Stimulated activated memory B cell treated with anti-CD40 and anti-IgM and Interleukin-4, amounts not matched to agents 10 μg/mL and 1 μg/mL and 100 μg/mL, for 72 hours (primary cell): ENCODE data around the gene SUMO1.

Experiments
- ATAC-seq: fragments of 150-1000 bp; cut with Tn5 transposase; 2 replicates; pipeline ENCODE4 v1.10.0; 2021
- H3K27ac Mint-ChIP-seq: one replicate; pipeline ENCODE4 v1.8.0; 2022; ENCODE audit warnings: mild to moderate bottlenecking, mixed read lengths
- H3K27me3 Mint-ChIP-seq: one replicate; pipeline ENCODE4 v1.8.0; 2022; ENCODE audit warnings: mixed read lengths
- H3K36me3 Mint-ChIP-seq: one replicate; pipeline ENCODE4 v1.8.0; 2022; ENCODE audit warnings: mixed read lengths
- H3K4me1 Mint-ChIP-seq: one replicate; pipeline ENCODE4 v1.8.0; 2022; ENCODE audit warnings: mixed read lengths
- H3K4me3 Mint-ChIP-seq: one replicate; pipeline ENCODE4 v1.8.0; 2022; ENCODE audit warnings: mild to moderate bottlenecking, moderate library complexity, mixed read lengths
- H3K9me3 Mint-ChIP-seq: one replicate; pipeline ENCODE4 v1.8.0; 2022; ENCODE audit warnings: mixed read lengths

Gene SUMO1

GRCh38 chr2:202172439-202173211 is 65.8 kb downstream of the SUMO1 start:
- H3K4me3 Mint-ChIP-seq: peak overlapping the region; percentile 38
- peak; percentile 55 for ATAC-seq
- peaks cover 17% of the 10 kb centered on the region for H3K27me3 Mint-ChIP-seq
- H3K9me3 Mint-ChIP-seq: no peaks in the 10 kb centered on the region
- H3K4me1 Mint-ChIP-seq: peaks cover 22% of the 10 kb centered on the region
- peak overlapping the region; percentile 81 for H3K27ac Mint-ChIP-seq
- H3K36me3 Mint-ChIP-seq: no peaks in the 10 kb centered on the region

- H3K9me3 Mint-ChIP-seq: no peaks in the 10 kb centered on the region
- no peaks in the 10 kb centered on the region for H3K36me3 Mint-ChIP-seq
- no peak for ATAC-seq
- H3K27me3 Mint-ChIP-seq: peaks cover 17% of the 10 kb centered on the region
- H3K4me1 Mint-ChIP-seq: peaks cover 22% of the 10 kb centered on the region
- no peak overlapping the region for H3K27ac Mint-ChIP-seq
- H3K4me3 Mint-ChIP-seq: no peak overlapping the region
Observed at GRCh38 chr2:202171241-202171825, 67.1 kb downstream of the SUMO1 start.

GRCh38 chr2:202169832-202170424 is 68.5 kb downstream of the SUMO1 start:
- Mint-ChIP-seq H3K27ac (no peak overlapping the region), H3K4me1 (peaks cover 22% of the 10 kb centered on the region), H3K27me3 (peaks cover 17% of the 10 kb centered on the region), H3K4me3 (no peak overlapping the region), H3K36me3 (no peaks in the 10 kb centered on the region), H3K9me3 (no peaks in the 10 kb centered on the region)
- no peak for ATAC-seq

GRCh38 chr2:202169131-202169530 is 69.3 kb downstream of the SUMO1 start:
- H3K4me3 Mint-ChIP-seq: no peak overlapping the region
- H3K9me3 Mint-ChIP-seq: no peaks in the 10 kb centered on the region
- H3K36me3 Mint-ChIP-seq: no peaks in the 10 kb centered on the region
- H3K4me1 Mint-ChIP-seq: peaks cover 22% of the 10 kb centered on the region
- ATAC-seq: no peak
- H3K27ac Mint-ChIP-seq: no peak overlapping the region
- peaks cover 17% of the 10 kb centered on the region for H3K27me3 Mint-ChIP-seq

GRCh38 chr2:202165945-202166344 is 72.5 kb downstream of the SUMO1 start:
- Mint-ChIP-seq H3K36me3 (no peaks in the 10 kb centered on the region), H3K9me3 (no peaks in the 10 kb centered on the region), H3K4me3 (no peak overlapping the region), H3K27ac (no peak overlapping the region), H3K27me3 (peaks cover 10% of the 10 kb centered on the region), H3K4me1 (peaks cover 3% of the 10 kb centered on the region)
- no peak for ATAC-seq

- Mint-ChIP-seq H3K9me3 (no peaks in the 10 kb centered on the region), H3K27ac (no peak overlapping the region), H3K4me3 (no peak overlapping the region), H3K4me1 (no peaks in the 10 kb centered on the region), H3K27me3 (peaks cover 3% of the 10 kb centered on the region), H3K36me3 (no peaks in the 10 kb centered on the region)
- no peak for ATAC-seq
Observed at GRCh38 chr2:202165208-202165607, 73.2 kb downstream of the SUMO1 start.

- no peak for ATAC-seq
Observed at GRCh38 chr2:202164411-202164810, 74.0 kb downstream of the SUMO1 start.

GRCh38 chr2:202161151-202161835 is 77.1 kb downstream of the SUMO1 start:
- Mint-ChIP-seq H3K4me1 (no peaks in the 10 kb centered on the region), H3K9me3 (no peaks in the 10 kb centered on the region), H3K4me3 (no peak overlapping the region), H3K27me3 (no peaks in the 10 kb centered on the region), H3K36me3 (no peaks in the 10 kb centered on the region), H3K27ac (no peak overlapping the region)
- no peak for ATAC-seq

More at GRCh38 chr2:202164411-202164810, 74.0 kb downstream of the SUMO1 start:
- Mint-ChIP-seq H3K27ac (no peak overlapping the region), H3K27me3 (no peaks in the 10 kb centered on the region), H3K4me1 (no peaks in the 10 kb centered on the region), H3K9me3 (no peaks in the 10 kb centered on the region), H3K36me3 (no peaks in the 10 kb centered on the region), H3K4me3 (no peak overlapping the region)

GRCh38 chr2:202158796-202159195 is 79.6 kb downstream of the SUMO1 start:
- Mint-ChIP-seq H3K4me1 (no peaks in the 10 kb centered on the region), H3K27me3 (peaks cover 9% of the 10 kb centered on the region), H3K27ac (no peak overlapping the region), H3K4me3 (no peak overlapping the region), H3K36me3 (no peaks in the 10 kb centered on the region), H3K9me3 (no peaks in the 10 kb centered on the region)
- ATAC-seq: no peak

- Mint-ChIP-seq H3K4me3 (no peak overlapping the region), H3K27ac (no peak overlapping the region), H3K4me1 (no peaks in the 10 kb centered on the region), H3K27me3 (peaks cover 9% of the 10 kb centered on the region), H3K9me3 (no peaks in the 10 kb centered on the region), H3K36me3 (no peaks in the 10 kb centered on the region)
- ATAC-seq: peak; percentile 40
Observed at GRCh38 chr2:202157211-202157990, 81.0 kb downstream of the SUMO1 start.
